ENCODE data around the gene KCNQ1. TPM values are rescaled to one million over a fixed set of nuclear protein-coding genes. Genes with fewer than 3 reads are reported as not detected.

KCNQ1 gene
- polyA plus RNA-seq, 1 experiment, result not detected

GRCh38 chr11:2525941-2526807 is 81.4 kb downstream of the KCNQ1 start:
- H3K4me3 ChIP-seq (ENCODE audit: low read depth, low read length), result no peak overlapping the region
- H3K27me3 ChIP-seq (ENCODE audit: control insufficient read depth, insufficient read depth, low read length), result peaks cover 26% of the 10 kb centered on the region
- ChIA-PET CTCF (interaction anchor here (0.6 kb wide), 2 partner anchors 221 to 388 kb away, joined by 3 read pairs; no protein-coding TSS in a partner anchor), POLR2A (no interaction called here)
- no peak overlapping the region for H3K27ac ChIP-seq (ENCODE audit: low read depth, low read length)
- no peak for TF ChIP-seq CTCF (IDR thresholded peaks at IDR 0.05; ENCODE audit: low read depth, low read length)
- H3K9me3 ChIP-seq (ENCODE audit: control insufficient read depth, insufficient read depth, low read length), result no peaks in the 10 kb centered on the region; the same call in 1 of the 2 replicates
- no peak for DNase-seq (ENCODE audit: low read depth, low spot score)

- Histone ChIP-seq H3K9me3 (ENCODE audit: control insufficient read depth, insufficient read depth, low read length) (no peaks in the 10 kb centered on the region; the same call in 1 of the 2 replicates), H3K27me3 (ENCODE audit: control insufficient read depth, insufficient read depth, low read length) (peaks cover 21% of the 10 kb centered on the region), H3K4me3 (ENCODE audit: low read depth, low read length) (no peak overlapping the region), H3K27ac (ENCODE audit: low read depth, low read length) (no peak overlapping the region)
- no peak for DNase-seq (ENCODE audit: low read depth, low spot score)
- POLR2A ChIA-PET, result interaction anchor here (0.6 kb wide), 1 partner anchor 150 kb away, joined by 4 read pairs; the partner anchor contains the start of gene CD81
- no peak for TF ChIP-seq CTCF (IDR thresholded peaks at IDR 0.05; ENCODE audit: low read depth, low read length)
- CTCF ChIA-PET, result interaction anchor here (0.6 kb wide), 1 partner anchor 222 kb away, joined by 3 read pairs; no protein-coding TSS in a partner anchor
Measured at GRCh38 chr11:2526808-2527381, 82.1 kb downstream of the KCNQ1 start.

- CTCF ChIA-PET, result no interaction called here
- DNase-seq (ENCODE audit: low read depth, low spot score), result no peak
- Histone ChIP-seq H3K4me3 (ENCODE audit: low read depth, low read length) (no peak overlapping the region), H3K27me3 (ENCODE audit: control insufficient read depth, insufficient read depth, low read length) (peaks cover 19% of the 10 kb centered on the region), H3K27ac (ENCODE audit: low read depth, low read length) (no peak overlapping the region), H3K9me3 (ENCODE audit: control insufficient read depth, insufficient read depth, low read length) (no peaks in the 10 kb centered on the region; the same call in 1 of the 2 replicates)
- TF ChIP-seq CTCF (IDR thresholded peaks at IDR 0.05; ENCODE audit: low read depth, low read length), result no peak
- POLR2A ChIA-PET, result interaction anchor here (0.6 kb wide), 1 partner anchor 151 kb away, joined by 4 read pairs; the partner anchor contains the start of gene CD81
Measured at GRCh38 chr11:2527621-2528291, 82.9 kb downstream of the KCNQ1 start.

GRCh38 chr11:2528301-2529050 is 83.7 kb downstream of the KCNQ1 start:
- no peak overlapping the region for H3K4me3 ChIP-seq (ENCODE audit: low read depth, low read length)
- H3K9me3 ChIP-seq (ENCODE audit: control insufficient read depth, insufficient read depth, low read length), result no peaks in the 10 kb centered on the region; the same call in 1 of the 2 replicates
- H3K27ac ChIP-seq (ENCODE audit: low read depth, low read length), result no peak overlapping the region
- H3K27me3 ChIP-seq (ENCODE audit: control insufficient read depth, insufficient read depth, low read length), result peaks cover 19% of the 10 kb centered on the region
- POLR2A ChIA-PET, result no interaction called here
- no peak for TF ChIP-seq CTCF (IDR thresholded peaks at IDR 0.05; ENCODE audit: low read depth, low read length)
- CTCF ChIA-PET, result no interaction called here
- no peak for DNase-seq (ENCODE audit: low read depth, low spot score)

Data from AG04450 (cell line).